ENCODE measurements around the gene MLX. TPM values are rescaled to one million over a fixed set of nuclear protein-coding genes. Genes with fewer than 3 reads are reported as not detected.
"Not testable (repeated sequence)": the region's sequence is repeated elsewhere in the genome, so short reads cannot be mapped to it uniquely, and the experiment has no call there.

MLX gene
- total RNA-seq, 1 donor from 2014 or later, result 26.1 TPM

DNA sequence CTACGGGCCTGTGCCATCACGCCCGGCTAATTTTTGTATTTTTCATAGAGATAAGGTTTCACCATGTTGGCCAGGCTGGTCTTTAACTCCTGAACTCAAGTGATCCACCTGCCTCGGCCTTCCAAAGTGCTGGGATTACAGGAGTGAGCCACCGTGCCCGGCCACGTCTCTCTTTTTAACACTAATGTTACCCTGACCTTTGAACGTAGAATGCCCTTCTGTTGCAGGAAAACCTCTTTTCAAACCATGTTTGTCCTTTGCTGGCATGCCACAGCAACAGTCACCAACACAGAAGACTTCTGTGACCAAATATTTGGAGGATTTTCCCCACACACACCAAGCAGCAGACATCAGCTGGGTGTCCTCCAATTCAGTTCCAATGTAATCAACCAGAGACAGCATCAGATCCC is 22.0 kb upstream of the MLX start:
- TF ChIP-seq, protein P1, sequence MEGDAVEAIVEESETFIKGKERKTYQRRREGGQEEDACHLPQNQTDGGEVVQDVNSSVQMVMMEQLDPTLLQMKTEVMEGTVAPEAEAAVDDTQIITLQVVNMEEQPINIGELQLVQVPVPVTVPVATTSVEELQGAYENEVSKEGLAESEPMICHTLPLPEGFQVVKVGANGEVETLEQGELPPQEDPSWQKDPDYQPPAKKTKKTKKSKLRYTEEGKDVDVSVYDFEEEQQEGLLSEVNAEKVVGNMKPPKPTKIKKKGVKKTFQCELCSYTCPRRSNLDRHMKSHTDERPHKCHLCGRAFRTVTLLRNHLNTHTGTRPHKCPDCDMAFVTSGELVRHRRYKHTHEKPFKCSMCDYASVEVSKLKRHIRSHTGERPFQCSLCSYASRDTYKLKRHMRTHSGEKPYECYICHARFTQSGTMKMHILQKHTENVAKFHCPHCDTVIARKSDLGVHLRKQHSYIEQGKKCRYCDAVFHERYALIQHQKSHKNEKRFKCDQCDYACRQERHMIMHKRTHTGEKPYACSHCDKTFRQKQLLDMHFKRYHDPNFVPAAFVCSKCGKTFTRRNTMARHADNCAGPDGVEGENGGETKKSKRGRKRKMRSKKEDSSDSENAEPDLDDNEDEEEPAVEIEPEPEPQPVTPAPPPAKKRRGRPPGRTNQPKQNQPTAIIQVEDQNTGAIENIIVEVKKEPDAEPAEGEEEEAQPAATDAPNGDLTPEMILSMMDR (IDR thresholded peaks at IDR 0.05; ENCODE audit: unreplicated experiment), result no peak
- Mint-ChIP-seq H3K4me3 (no peak overlapping the region), H3K9me3 (no peaks in the 10 kb centered on the region), H3K4me1 (peaks cover 4% of the 10 kb centered on the region), H3K27ac (peak overlapping the region; percentile 36), H3K36me3 (peaks cover 14% of the 10 kb centered on the region), H3K27me3 (ENCODE audit: low read depth) (no peaks in the 10 kb centered on the region)
- DNase-seq (ENCODE audit: low spot score in 2 of 2, unreplicated experiment in 2 of 2), result no peak

DNA sequence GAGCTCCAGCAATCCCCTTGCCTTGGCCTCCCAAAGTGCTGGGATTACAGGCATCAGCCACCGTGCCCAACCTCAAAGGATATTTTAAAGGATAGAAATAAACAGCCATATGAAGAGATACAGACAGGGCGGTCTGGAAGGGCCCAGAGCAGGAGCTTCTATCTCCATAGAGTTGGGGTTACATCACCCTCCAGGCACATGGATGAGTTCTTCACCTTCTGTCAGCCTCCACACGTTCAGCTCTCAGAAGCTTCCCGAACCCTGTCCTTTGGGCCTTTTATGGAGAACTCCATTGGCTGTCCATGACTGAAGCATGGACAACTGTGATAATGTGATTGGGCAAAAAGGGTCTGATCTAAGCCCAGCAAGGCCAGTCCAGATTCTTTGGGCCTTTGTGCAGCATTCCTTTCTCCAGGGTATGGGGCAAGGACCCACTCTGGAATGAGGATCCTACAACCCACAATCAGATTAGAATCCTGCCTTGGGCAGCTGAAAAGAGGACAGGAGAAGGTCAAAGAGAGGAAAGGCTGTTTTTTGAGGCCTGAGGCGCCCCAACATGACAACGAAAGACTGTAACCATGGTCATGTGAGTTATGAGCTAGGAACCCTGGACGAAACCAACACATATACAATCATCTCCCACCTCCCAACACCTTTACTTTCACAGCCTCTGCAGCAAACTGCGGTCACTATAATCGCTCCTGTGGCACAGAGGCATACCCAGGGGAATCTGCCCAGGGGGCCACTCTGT is 21.0 kb upstream of the MLX start:
- not testable (repeated sequence) for H3K36me3 Mint-ChIP-seq; H3K4me1 Mint-ChIP-seq; H3K4me3 Mint-ChIP-seq; H3K27me3 Mint-ChIP-seq (ENCODE audit: low read depth); H3K27ac Mint-ChIP-seq; DNase-seq (ENCODE audit: low spot score in 2 of 2, unreplicated experiment in 2 of 2); H3K9me3 Mint-ChIP-seq

DNA sequence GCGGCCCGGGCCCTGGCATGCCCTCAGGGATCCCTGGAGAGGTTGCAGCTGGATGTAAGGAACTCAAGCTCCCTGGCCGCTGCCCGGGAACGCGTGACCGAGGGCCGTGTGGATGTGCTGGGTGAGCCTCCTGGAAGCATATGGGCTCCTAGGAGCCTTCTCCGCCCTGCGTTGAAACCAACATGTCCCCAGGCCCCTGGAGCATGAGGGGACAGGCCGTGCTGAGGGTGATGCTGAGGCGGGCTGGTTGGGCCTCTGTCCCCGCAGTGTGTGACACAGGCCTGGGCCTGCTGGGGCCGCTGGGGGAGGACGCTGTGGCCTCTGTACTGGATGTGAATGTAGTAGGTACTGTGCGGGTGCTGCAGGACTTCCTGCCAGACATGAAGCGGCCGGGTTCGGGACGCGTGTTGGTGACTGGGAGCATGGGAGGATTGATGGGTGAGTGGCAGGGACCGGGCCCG is 19.9 kb upstream of the MLX start:
- Mint-ChIP-seq H3K27ac (no peak overlapping the region), H3K4me3 (no peak overlapping the region), H3K27me3 (ENCODE audit: low read depth) (no peaks in the 10 kb centered on the region), H3K4me1 (peaks cover 6% of the 10 kb centered on the region), H3K9me3 (no peaks in the 10 kb centered on the region), H3K36me3 (peaks cover 2% of the 10 kb centered on the region)
- DNase-seq (ENCODE audit: low spot score in 2 of 2, unreplicated experiment in 2 of 2), result no peak
- TF ChIP-seq, protein P1 (IDR thresholded peaks at IDR 0.05; ENCODE audit: unreplicated experiment), result no peak

DNA sequence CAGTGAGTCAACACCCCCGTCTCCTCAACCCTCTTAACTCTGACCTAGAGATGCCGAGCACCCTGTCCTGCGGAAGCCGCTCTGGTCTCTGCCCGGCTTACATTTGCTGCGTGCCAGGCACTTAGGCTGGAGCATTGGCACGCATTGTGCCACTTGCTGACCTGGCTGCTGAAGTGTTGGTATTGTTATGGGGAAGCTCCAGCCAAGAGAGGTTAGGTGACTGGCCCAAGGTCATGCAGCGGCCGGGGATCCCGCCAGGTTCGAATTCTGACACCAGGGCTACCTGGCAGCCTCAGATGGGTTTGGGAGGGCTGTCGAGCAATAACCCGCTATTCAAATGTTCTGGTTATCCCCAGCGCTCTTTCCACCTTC is 19.2 kb upstream of the MLX start:
- TF ChIP-seq, protein P1 (IDR thresholded peaks at IDR 0.05; ENCODE audit: unreplicated experiment), result no peak

DNA sequence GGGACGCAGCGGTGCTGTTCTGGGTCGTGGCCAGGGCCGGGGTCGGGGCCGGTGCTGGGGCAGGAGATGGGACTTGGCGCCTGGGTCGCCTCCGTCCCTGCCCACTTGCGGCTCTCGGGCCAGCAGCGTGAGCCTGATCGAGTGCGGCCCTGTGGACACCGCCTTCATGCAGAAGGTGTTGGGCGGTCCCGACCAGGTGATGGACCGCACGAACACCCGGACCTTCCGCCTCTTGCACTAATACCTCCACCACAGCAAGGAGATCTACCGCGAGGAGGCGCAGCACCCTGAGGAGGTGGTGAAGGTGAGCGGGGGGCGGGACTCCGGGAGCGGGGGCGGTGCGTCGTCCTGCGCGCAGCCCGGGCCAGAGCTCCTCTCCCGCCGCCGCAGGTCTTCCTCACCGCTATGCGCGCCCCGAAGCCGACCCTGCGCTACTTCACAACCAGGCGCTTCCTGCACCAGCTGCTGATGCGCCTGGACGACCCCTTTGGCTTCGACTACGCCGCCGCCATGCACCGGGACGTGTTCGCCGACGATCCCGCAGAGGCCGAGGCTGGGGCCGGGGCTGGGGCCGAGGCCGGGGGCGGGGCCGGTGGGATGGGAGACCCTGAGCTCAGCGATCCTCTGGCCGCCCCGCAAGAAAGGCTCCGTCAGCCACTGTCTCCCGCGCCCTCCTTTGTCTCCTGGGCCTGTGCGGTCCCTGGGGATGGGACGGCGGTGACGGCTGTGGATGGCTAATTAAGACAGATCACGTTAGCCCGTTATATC is 18.6 kb upstream of the MLX start:
- H3K27ac Mint-ChIP-seq, result peak overlapping the region; percentile 56

More for the DNA sequence above, 19.2 kb upstream of the MLX start:
- H3K27ac Mint-ChIP-seq, result no peak overlapping the region
- H3K27me3 Mint-ChIP-seq (ENCODE audit: low read depth), result no peaks in the 10 kb centered on the region
- H3K4me1 Mint-ChIP-seq, result peaks cover 6% of the 10 kb centered on the region
- H3K9me3 Mint-ChIP-seq, result no peaks in the 10 kb centered on the region
- peaks cover 2% of the 10 kb centered on the region for H3K36me3 Mint-ChIP-seq
- peak overlapping the region; percentile 38 for H3K4me3 Mint-ChIP-seq
- no peak for DNase-seq (ENCODE audit: low spot score in 2 of 2, unreplicated experiment in 2 of 2)

More for the DNA sequence above, 18.6 kb upstream of the MLX start:
- TF ChIP-seq, protein P1 (IDR thresholded peaks at IDR 0.05; ENCODE audit: unreplicated experiment), result peak; percentile 33
- H3K36me3 Mint-ChIP-seq, result peaks cover 2% of the 10 kb centered on the region
- H3K9me3 Mint-ChIP-seq, result no peaks in the 10 kb centered on the region
- H3K4me1 Mint-ChIP-seq, result peaks cover 8% of the 10 kb centered on the region
- peak; percentile 70 to 85 for DNase-seq (ENCODE audit: low spot score in 2 of 2, unreplicated experiment in 2 of 2)
- no peaks in the 10 kb centered on the region for H3K27me3 Mint-ChIP-seq (ENCODE audit: low read depth)
- H3K4me3 Mint-ChIP-seq, result peak overlapping the region; percentile 61
